H9 (cell line): ENCODE results near the gene MBLAC1. TPM values are rescaled to one million over a fixed set of nuclear protein-coding genes. Genes with fewer than 3 reads are reported as not detected.

ENCODE experiments used
- DNase-seq: peaks from one replicate; pipeline ENCODE4 v3.0.0-alpha.2; 2017
- H2AFZ ChIP-seq: one replicate; pipeline ENCODE4 v1.6.1; 2013; ENCODE audit warnings: mild to moderate bottlenecking, low read length, control low read depth, moderate library complexity
- H2AK5ac ChIP-seq: 2 replicates; pipeline ENCODE4 v1.6.1; 2013; ENCODE audit warnings: low read length, control low read depth, mixed read lengths; ENCODE audit not compliant: insufficient read length
- H2BK120ac ChIP-seq: one replicate; pipeline ENCODE4 v1.6.1; 2013; ENCODE audit warnings: low read depth, mild to moderate bottlenecking, low read length, control low read depth, inconsistent platforms; ENCODE audit not compliant: poor library complexity, severe bottlenecking
- H2BK12ac ChIP-seq: 2 replicates; pipeline ENCODE4 v1.6.1; 2013; ENCODE audit warnings: low read length, control low read depth, mixed read lengths, low read depth; ENCODE audit not compliant: insufficient read length
- H2BK15ac ChIP-seq: 2 replicates; pipeline ENCODE4 v1.6.1; 2013; ENCODE audit warnings: low read depth, low read length, control low read depth
- H2BK20ac ChIP-seq: one replicate; pipeline ENCODE4 v1.6.1; 2013; ENCODE audit warnings: low read depth, mild to moderate bottlenecking, low read length, control low read depth, inconsistent platforms; ENCODE audit not compliant: poor library complexity, severe bottlenecking
- H2BK5ac ChIP-seq: 2 replicates; pipeline ENCODE4 v1.6.1; 2013; ENCODE audit warnings: low read length, control low read depth, mixed read lengths; ENCODE audit not compliant: insufficient read length
- H3K14ac ChIP-seq: 2 replicates; pipeline ENCODE4 v1.6.1; 2013; ENCODE audit warnings: low read length, control low read depth; ENCODE audit not compliant: insufficient read depth
- H3K18ac ChIP-seq: 2 replicates; pipeline ENCODE4 v1.6.1; 2013; ENCODE audit warnings: low read depth, mild to moderate bottlenecking, mixed read lengths, low read length, control low read depth; ENCODE audit not compliant: insufficient read length
- H3K23ac ChIP-seq: 2 replicates; pipeline ENCODE4 v1.6.1; 2013; ENCODE audit warnings: low read length, control low read depth, mixed read lengths, low read depth; ENCODE audit not compliant: insufficient read length
- H3K23me2 ChIP-seq: 2 replicates; pipeline ENCODE4 v1.6.1; 2013; ENCODE audit warnings: low read depth, mild to moderate bottlenecking, mixed read lengths, low read length, control low read depth; ENCODE audit not compliant: insufficient read length, poor library complexity, severe bottlenecking
- H3K27ac ChIP-seq: 2 replicates; pipeline ENCODE4 v1.5.1; 2013; ENCODE audit warnings: low read length, control low read depth, mixed read lengths, low read depth; ENCODE audit not compliant: insufficient read length
- H3K27me3 ChIP-seq: 2 replicates; pipeline ENCODE4 v1.6.1; 2013; ENCODE audit warnings: low read length, control low read depth, inconsistent platforms; ENCODE audit not compliant: insufficient read depth
- H3K4ac ChIP-seq: 2 replicates; pipeline ENCODE4 v1.6.1; 2013; ENCODE audit warnings: low read depth, mild to moderate bottlenecking, control low read depth, inconsistent platforms, low read length, moderate library complexity
- H3K4me1 ChIP-seq: 2 replicates; pipeline ENCODE4 v1.6.1; 2013; ENCODE audit warnings: low read length, control low read depth, inconsistent platforms; ENCODE audit not compliant: insufficient read depth
- H3K4me2 ChIP-seq: 2 replicates; pipeline ENCODE4 v1.6.1; 2013; ENCODE audit warnings: low read length, control low read depth, mixed read lengths; ENCODE audit not compliant: insufficient read length, insufficient read depth
- H3K56ac ChIP-seq: 2 replicates; pipeline ENCODE4 v1.6.1; 2013; ENCODE audit warnings: low read depth, mild to moderate bottlenecking, mixed read lengths, low read length, control low read depth; ENCODE audit not compliant: insufficient read length
- H3K79me1 ChIP-seq: 2 replicates; pipeline ENCODE4 v1.6.1; 2013; ENCODE audit warnings: low read depth, mild to moderate bottlenecking, moderate library complexity, low read length, control low read depth, inconsistent platforms; ENCODE audit not compliant: insufficient read depth, poor library complexity, severe bottlenecking
- H3K79me2 ChIP-seq: 2 replicates; pipeline ENCODE4 v1.6.1; 2013; ENCODE audit warnings: low read length, control low read depth, inconsistent platforms; ENCODE audit not compliant: insufficient read depth
- H3K9ac ChIP-seq: 2 replicates; pipeline ENCODE4 v1.6.1; 2013; ENCODE audit warnings: low read length, control low read depth, mixed read lengths; ENCODE audit not compliant: insufficient read length; ENCODE audit errors: extremely low read depth
- H3K9me3 ChIP-seq: one replicate; pipeline ENCODE4 v1.6.1; 2013; ENCODE audit warnings: low read depth, low read length, inconsistent platforms; ENCODE audit not compliant: control insufficient read depth
- H3T11ph ChIP-seq: one replicate; pipeline ENCODE4 v1.6.1; 2013; ENCODE audit warnings: mild to moderate bottlenecking, low read length, control low read depth, inconsistent platforms
- H4K20me1 ChIP-seq: one replicate; pipeline ENCODE4 v1.6.1; 2013; ENCODE audit not compliant: control insufficient read depth, insufficient read length, insufficient read depth
- H4K5ac ChIP-seq: 2 replicates; pipeline ENCODE4 v1.6.1; 2013; ENCODE audit warnings: low read depth, mild to moderate bottlenecking, mixed read lengths, low read length, control low read depth; ENCODE audit not compliant: insufficient read length
- H4K8ac ChIP-seq: replicated peaks from 2 replicates; pipeline ENCODE4 v1.6.1; 2013; ENCODE audit warnings: low read length, control low read depth, mixed read lengths, low read depth; ENCODE audit not compliant: insufficient read length
- H4K91ac ChIP-seq: 2 replicates; pipeline ENCODE4 v1.6.1; 2013; ENCODE audit warnings: low read depth, mild to moderate bottlenecking, moderate library complexity, mixed read lengths, low read length, control low read depth; ENCODE audit not compliant: insufficient read length
- H3K27ac Mint-ChIP-seq, 3 experiments: 2 replicates in 2 of 3; 3 replicates in 1 of 3; pipeline ENCODE4 v1.8.0; 2020 to 2021; ENCODE audit warnings: mixed read lengths in 3 of 3, mild to moderate bottlenecking in 1 of 3, moderate library complexity in 1 of 3
- H3K27me3 Mint-ChIP-seq: 2 replicates; pipeline ENCODE4 v1.8.0; 2021; ENCODE audit warnings: low read depth, mild to moderate bottlenecking, moderate library complexity, mixed read lengths
- H3K36me3 Mint-ChIP-seq, 3 experiments: 2 replicates in 2 of 3; 3 replicates in 1 of 3; pipeline ENCODE4 v1.8.0; 2020 to 2021; ENCODE audit warnings: low read depth in 3 of 3, mixed read lengths in 3 of 3; ENCODE audit not compliant: insufficient read depth in 1 of 3
- H3K4me1 Mint-ChIP-seq, 2 experiments: 2 replicates each; pipeline ENCODE4 v1.8.0; 2020; ENCODE audit warnings: mixed read lengths in 2 of 2
- H3K4me3 Mint-ChIP-seq, 2 experiments: 2 replicates in 1 of 2; 3 replicates in 1 of 2; pipeline ENCODE4 v1.8.0; 2020 to 2021; ENCODE audit warnings: mild to moderate bottlenecking in 2 of 2, mixed read lengths in 2 of 2, moderate library complexity in 1 of 2
- H3K9me3 Mint-ChIP-seq, 2 experiments: 2 replicates in 1 of 2; 3 replicates in 1 of 2; pipeline ENCODE4 v1.8.0; 2020; ENCODE audit warnings: mild to moderate bottlenecking in 2 of 2, mixed read lengths in 2 of 2, moderate library complexity in 1 of 2
- CTCF ChIP-seq: fragments of 200-600 bp; sonication (generic); conservative IDR thresholded peaks from 3 replicates; pipeline ENCODE4 v1.8.0; 2021; ENCODE audit warnings: antibody characterized with exemption, mild to moderate bottlenecking
- WGBS: extraction: QIAGEN DNeasy Blood & Tissue Kit; methylation state at CpG from one replicate; pipeline ENCODE4 v1.1.7; 2013; ENCODE audit warnings: missing lambda C conversion rate, low lambda C conversion rate, mixed read lengths; ENCODE audit not compliant: insufficient read length; ENCODE audit errors: extremely low coverage; 5-methylcytosine and 5-hydroxymethylcytosine counted together
- total RNA-seq: library from RNA; stranded (reverse); gene quantifications from 2 replicates; pipeline ENCODE4 v1.2.1, GENCODE V29; 2021

Gene MBLAC1
- total RNA-seq, 1 experiment from 2014 or later, result 1.9 TPM

- Histone ChIP-seq H2BK5ac (no peak overlapping the region), H3K4me1 (no peaks in the 10 kb centered on the region), H2BK20ac (no peak overlapping the region), H4K5ac (no peak overlapping the region), H3K18ac (no peak overlapping the region), H3K79me2 (peaks cover 5% of the 10 kb centered on the region; the same call in 1 of the 2 replicates), H3K23ac (no peak overlapping the region), H4K91ac (no peak overlapping the region), H3K27ac (no peak overlapping the region), H4K20me1 (no peaks in the 10 kb centered on the region), H3K9ac (peak overlapping the region; percentile 100), H2BK120ac (no peak overlapping the region), H3K14ac (no peak overlapping the region), H2BK12ac (no peak overlapping the region), H3K9me3 (no peaks in the 10 kb centered on the region), H3T11ph (no peak overlapping the region), H3K79me1 (peaks cover 3% of the 10 kb centered on the region), H3K27me3 (no peaks in the 10 kb centered on the region), H2AK5ac (no peak overlapping the region), H2AFZ (no peak overlapping the region), H2BK15ac (no peak overlapping the region), H3K4ac (no peak overlapping the region), H3K56ac (no peak overlapping the region), H4K8ac (no peak overlapping the region), H3K23me2 (no peaks in the 10 kb centered on the region), H3K4me2 (peak overlapping the region; percentile 75)
- no peak for DNase-seq
- Mint-ChIP-seq H3K4me1 (peaks cover 20 to 34% of the 10 kb centered on the region in 2 experiments), H3K9me3 (peaks cover 0 to 3% of the 10 kb centered on the region in 2 experiments; a peak in 1 of 5 replicates), H3K36me3 (peaks cover 59 to 75% (median 71%) of the 10 kb centered on the region in 3 experiments), H3K4me3 (peak overlapping the region; percentile 93 to 95), H3K27ac (peak overlapping the region; percentile 95 to 99 (median 95)), H3K27me3 (no peaks in the 10 kb centered on the region; the same call in 1 of the 2 replicates)
- no peak for TF ChIP-seq CTCF
- WGBS, result no CpG with 5 or more reads among the region's 12 CpGs
Measured at GRCh38 chr7:100099452-100099851, 27.3 kb upstream of the MBLAC1 start.
